Uterus (tissue), 2 donors: ENCODE data around the gene NDUFV3.

ENCODE experiments used
- POLR2A ChIP-seq, 2 donors: fragments of 450-650 bp; IDR thresholded peaks; one replicate each; pipeline ENCODE4 v1.6.1; 2016; ENCODE audit warnings: antibody characterized with exemption in 2 of 2, mild to moderate bottlenecking in 1 of 2, moderate library complexity in 1 of 2
- TF ChIP-seq, protein P1 (sequence below), 4 experiments: fragments of 200-600 bp in 2 of 4; fragments of 450-650 bp in 2 of 4; sonication (generic) in 2 of 4; IDR thresholded peaks; one replicate each; pipeline ENCODE4 v1.5.1; 2016 to 2019; ENCODE audit warnings: antibody characterized with exemption in 4 of 4, mild to moderate bottlenecking in 2 of 4, moderate library complexity in 1 of 4

DNA sequence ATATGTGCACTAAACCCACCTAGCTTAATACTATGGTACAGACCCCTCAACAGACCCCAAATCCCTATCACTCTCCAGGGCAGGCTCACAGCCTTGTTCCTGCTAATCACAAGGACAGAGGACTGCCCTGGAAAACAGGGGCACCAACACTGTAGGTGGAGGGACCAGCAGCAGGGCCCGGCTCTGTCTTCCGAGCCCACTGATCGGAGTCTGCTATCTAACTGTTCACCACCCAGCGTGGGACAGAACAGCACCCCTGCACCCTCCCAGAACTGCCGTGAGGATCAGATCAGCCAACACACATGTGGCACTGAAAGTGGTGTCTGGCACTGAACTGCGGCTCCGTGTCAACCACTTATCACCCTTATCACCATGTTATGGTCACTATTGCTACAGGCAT, 20.0 kb upstream of the NDUFV3 start:
- no peak for TF ChIP-seq POLR2A (IDR thresholded peaks at IDR 0.05)
- TF ChIP-seq, protein P1, sequence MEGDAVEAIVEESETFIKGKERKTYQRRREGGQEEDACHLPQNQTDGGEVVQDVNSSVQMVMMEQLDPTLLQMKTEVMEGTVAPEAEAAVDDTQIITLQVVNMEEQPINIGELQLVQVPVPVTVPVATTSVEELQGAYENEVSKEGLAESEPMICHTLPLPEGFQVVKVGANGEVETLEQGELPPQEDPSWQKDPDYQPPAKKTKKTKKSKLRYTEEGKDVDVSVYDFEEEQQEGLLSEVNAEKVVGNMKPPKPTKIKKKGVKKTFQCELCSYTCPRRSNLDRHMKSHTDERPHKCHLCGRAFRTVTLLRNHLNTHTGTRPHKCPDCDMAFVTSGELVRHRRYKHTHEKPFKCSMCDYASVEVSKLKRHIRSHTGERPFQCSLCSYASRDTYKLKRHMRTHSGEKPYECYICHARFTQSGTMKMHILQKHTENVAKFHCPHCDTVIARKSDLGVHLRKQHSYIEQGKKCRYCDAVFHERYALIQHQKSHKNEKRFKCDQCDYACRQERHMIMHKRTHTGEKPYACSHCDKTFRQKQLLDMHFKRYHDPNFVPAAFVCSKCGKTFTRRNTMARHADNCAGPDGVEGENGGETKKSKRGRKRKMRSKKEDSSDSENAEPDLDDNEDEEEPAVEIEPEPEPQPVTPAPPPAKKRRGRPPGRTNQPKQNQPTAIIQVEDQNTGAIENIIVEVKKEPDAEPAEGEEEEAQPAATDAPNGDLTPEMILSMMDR (IDR thresholded peaks at IDR 0.05) = no peak
